Measurements from ENCODE around the gene GLT8D1.
A peak's percentile ranks its signal among the peaks of the same experiment; 100 is the strongest.

GLT8D1 gene

GRCh38 chr3:52712291-52713212, 7.0 kb upstream of the GLT8D1 start:
- DNase-seq (ENCODE audit: low read depth) = no peak
- no peak for TF ChIP-seq CTCF (IDR thresholded peaks at IDR 0.05; ENCODE audit: low read length, missing control alignments)
- no peak overlapping the region for H3K4me3 ChIP-seq (replicated peaks; ENCODE audit: low read depth, low read length)

- TF ChIP-seq CTCF (IDR thresholded peaks at IDR 0.05; ENCODE audit: low read length, missing control alignments) = no peak
- no peak for DNase-seq (ENCODE audit: low read depth)
- no peak overlapping the region for H3K4me3 ChIP-seq (replicated peaks; ENCODE audit: low read depth, low read length)
Observed at GRCh38 chr3:52710512-52710911, 4.9 kb upstream of the GLT8D1 start.

GRCh38 chr3:52707585-52707984, 2.0 kb upstream of the GLT8D1 start:
- no peak for TF ChIP-seq CTCF (IDR thresholded peaks at IDR 0.05; ENCODE audit: low read length, missing control alignments)
- DNase-seq (ENCODE audit: low read depth) = no peak
- H3K4me3 ChIP-seq (replicated peaks; ENCODE audit: low read depth, low read length) = no peak overlapping the region

GRCh38 chr3:52705438-52705687, 228 bp downstream of the GLT8D1 start:
- DNase-seq (ENCODE audit: low read depth) = no peak
- no peak for TF ChIP-seq CTCF (IDR thresholded peaks at IDR 0.05; ENCODE audit: low read length, missing control alignments)
- peak overlapping the region; percentile 83 for H3K4me3 ChIP-seq (replicated peaks; ENCODE audit: low read depth, low read length)

GRCh38 chr3:52704611-52705437, 767 bp downstream of the GLT8D1 start:
- TF ChIP-seq CTCF (IDR thresholded peaks at IDR 0.05; ENCODE audit: low read length, missing control alignments) = no peak
- peak overlapping the region; percentile 83 for H3K4me3 ChIP-seq (replicated peaks; ENCODE audit: low read depth, low read length)
- peak; percentile 25 for DNase-seq (ENCODE audit: low read depth)

- DNase-seq (ENCODE audit: low read depth) = no peak
- no peak for TF ChIP-seq CTCF (IDR thresholded peaks at IDR 0.05; ENCODE audit: low read length, missing control alignments)
- H3K4me3 ChIP-seq (replicated peaks; ENCODE audit: low read depth, low read length) = no peak overlapping the region
Observed at GRCh38 chr3:52703341-52703740, 2.2 kb downstream of the GLT8D1 start.

Data from fibroblast of pulmonary artery (primary cell).